ENCODE measurements around the gene AS3MT. TPM values are rescaled to one million over a fixed set of nuclear protein-coding genes. Genes with fewer than 3 reads are reported as not detected.

AS3MT gene
- total and polyA plus RNA-seq, 10 of the 15 experiments (the other 5 are each of a cell fraction or from before 2014, with no cell fraction given) = 0.11 to 1.0 (median 0.39) TPM; not detected in 2

GRCh38 chr10:102919246-102919959 is 50.1 kb downstream of the AS3MT start:
- WGBS (ENCODE audit: insufficient coverage, insufficient replicate concordance, low lambda C conversion rate, missing lambda C conversion rate) = 89% methylated on average over 43 of the region's 47 CpGs
- Histone ChIP-seq H3K79me2 (ENCODE audit: control insufficient read depth, insufficient read depth, low read length) (peaks cover 4% of the 10 kb centered on the region), H3K9ac (ENCODE audit: control insufficient read depth, insufficient read depth, low read length) (peak overlapping the region; percentile 77; the same call in 1 of the 2 replicates), H3K27ac (ENCODE audit: control insufficient read depth, insufficient read depth) (no peak overlapping the region), H3K4me3 (peak overlapping the region; percentile 92), H2AFZ (ENCODE audit: control insufficient read depth, low read depth, low read length) (peak overlapping the region; percentile 99), H4K20me1 (ENCODE audit: control insufficient read depth, insufficient read depth) (no peaks in the 10 kb centered on the region), H3K36me3 (ENCODE audit: control insufficient read depth in 2 of 2, insufficient read depth in 2 of 2, low read length in 1 of 2) (no peaks in the 10 kb centered on the region), H3K4me1 (ENCODE audit: control insufficient read depth, insufficient read depth, low read length) (peaks cover 16% of the 10 kb centered on the region), H3K9me3 (replicated peaks; ENCODE audit: control insufficient read depth, insufficient read depth, low read length) (no peaks in the 10 kb centered on the region), H3K27me3 (replicated peaks in 1 of 2; ENCODE audit: control insufficient read depth in 2 of 2, insufficient read depth in 2 of 2, low read length in 1 of 2) (no peaks in the 10 kb centered on the region; a peak in 1 of 4 replicates), H3K4me2 (ENCODE audit: control insufficient read depth, insufficient read depth) (peak overlapping the region; percentile 99)
- in situ Hi-C loops (cut with MboI) = loop anchor here (5.0 kb wide), 2 partner anchors 148 to 323 kb away; no protein-coding TSS in a partner anchor
- SMC1A ChIA-PET (ENCODE audit: uncharacterized antibody, unreplicated experiment) = interaction anchor here (1.3 to 15.0 kb wide), 4 partner anchors 150 to 327 kb away, joined by 3 to 164 read pairs (median 29); partner anchors contain the start of gene RPEL1
- no TSS peak for BruUV-seq (replicated peaks)
- FAIRE-seq = no peak
- TF ChIP-seq SMARCA5 (IDR thresholded peaks at IDR 0.05) = no peak
- no peak for TF ChIP-seq MYB (IDR thresholded peaks at IDR 0.05; ENCODE audit: borderline replicate concordance, low read depth, low read length)
- TF ChIP-seq POLR2A (IDR thresholded peaks at IDR 0.05; ENCODE audit: low read depth, low read length) = no peak; the same call in 1 of the 2 replicates
- TF ChIP-seq MLLT1 (IDR thresholded peaks at IDR 0.05) = peak; percentile 78
- TF ChIP-seq NR2F1 (conservative IDR thresholded peaks at IDR 0.05) = no peak
- no peak for TF ChIP-seq SMAD1 (IDR thresholded peaks at IDR 0.05; ENCODE audit: low read depth, partially characterized antibody)
- POLR2A ChIA-PET = no interaction called here
- DNase-seq (ENCODE audit: low read depth, low spot score) = no peak
- CTCF ChIA-PET = interaction anchor here (1.0 to 4.2 kb wide), 3 partner anchors 149 to 325 kb away, joined by 3 to 27 read pairs (median 20); no protein-coding TSS in a partner anchor
- RAD21 ChIA-PET (ENCODE audit: unreplicated experiment) = interaction anchor here (1.3 to 4.1 kb wide), 3 partner anchors 129 to 150 kb away, joined by 4 to 49 read pairs (median 30); no protein-coding TSS in a partner anchor
- intact Hi-C loops (cut with micrococcal nuclease; ENCODE audit: unreplicated experiment) = loop anchor here (5.0 kb wide), 1 partner anchor 133 kb away; no protein-coding TSS in a partner anchor
- no peak for ATAC-seq
